Activated naive CD8-positive, alpha-beta T cell treated with anti-CD3 and anti-CD28 coated beads, Interleukin-2, amount 50 U/mL, for 16 hours (primary cell): ENCODE data around the gene TMEM52.
"Not testable (repeated sequence)": the region's sequence is repeated elsewhere in the genome, so short reads cannot be mapped to it uniquely, and the experiment has no call there.

Source experiments
- DNase-seq: peaks from one replicate; pipeline ENCODE4 v3.0.0-alpha.2; 2020; ENCODE audit warnings: low read depth, low spot score

TMEM52 gene

GRCh38 chr1:1894354-1895059, 24.6 kb downstream of the TMEM52 start:
- no peak for DNase-seq

- no peak for DNase-seq
Observed at GRCh38 chr1:1893997-1894353, 25.1 kb downstream of the TMEM52 start.

- DNase-seq, result no peak
Observed at GRCh38 chr1:1893291-1893985, 25.6 kb downstream of the TMEM52 start.

GRCh38 chr1:1892763-1893120, 26.3 kb downstream of the TMEM52 start:
- no peak for DNase-seq

GRCh38 chr1:1892079-1892762, 26.9 kb downstream of the TMEM52 start:
- DNase-seq, result no peak

GRCh38 chr1:1891349-1892078, 27.6 kb downstream of the TMEM52 start:
- DNase-seq, result peak; percentile 27

- DNase-seq, result peak; percentile 64
Observed at GRCh38 chr1:1890506-1891348, 28.4 kb downstream of the TMEM52 start, which contains the start of gene GNB1. TSS of gene GNB1 (minus strand) at chr1:1891087. CDS start at chr1:1825453, 65,634 bp downstream.

GRCh38 chr1:1889847-1890505, 29.1 kb downstream of the TMEM52 start:
- no peak for DNase-seq

- no peak for DNase-seq
Observed at GRCh38 chr1:1889090-1889750, 29.9 kb downstream of the TMEM52 start.

GRCh38 chr1:1883890-1884289, 35.2 kb downstream of the TMEM52 start:
- DNase-seq, result not testable (repeated sequence)

GRCh38 chr1:1883092-1883873, 35.8 kb downstream of the TMEM52 start:
- DNase-seq, result no peak

- DNase-seq, result no peak
Observed at GRCh38 chr1:1881727-1882126, 37.4 kb downstream of the TMEM52 start.

- no peak for DNase-seq
Observed at GRCh38 chr1:1880617-1881312, 38.3 kb downstream of the TMEM52 start.

GRCh38 chr1:1879942-1880341, 39.1 kb downstream of the TMEM52 start:
- no peak for DNase-seq

GRCh38 chr1:1877865-1878436, 41.1 kb downstream of the TMEM52 start:
- DNase-seq, result no peak

- no peak for DNase-seq
Observed at GRCh38 chr1:1876335-1876930, 42.6 kb downstream of the TMEM52 start.

GRCh38 chr1:1875932-1876331, 43.1 kb downstream of the TMEM52 start:
- no peak for DNase-seq

- DNase-seq, result no peak
Observed at GRCh38 chr1:1874901-1875300, 44.2 kb downstream of the TMEM52 start.
